Inferior parietal cortex (tissue), 1 donor: ENCODE data around the gene GPR161.
"Not testable (repeated sequence)": the region's sequence is repeated elsewhere in the genome, so short reads cannot be mapped to it uniquely, and the experiment has no call there.

Source experiments
- DNase-seq: peaks from one replicate; pipeline ENCODE4 v3.0.0-alpha.2; 2016; ENCODE audit errors: extremely low spot score

Gene GPR161

GRCh38 chr1:168087696-168088095 lies 49.0 kb downstream of the GPR161 start:
- DNase-seq: no peak

GRCh38 chr1:168086438-168086837 lies 50.3 kb downstream of the GPR161 start:
- DNase-seq: no peak

- no peak for DNase-seq
Measured at GRCh38 chr1:168085401-168085872, 51.3 kb downstream of the GPR161 start.

DNA sequence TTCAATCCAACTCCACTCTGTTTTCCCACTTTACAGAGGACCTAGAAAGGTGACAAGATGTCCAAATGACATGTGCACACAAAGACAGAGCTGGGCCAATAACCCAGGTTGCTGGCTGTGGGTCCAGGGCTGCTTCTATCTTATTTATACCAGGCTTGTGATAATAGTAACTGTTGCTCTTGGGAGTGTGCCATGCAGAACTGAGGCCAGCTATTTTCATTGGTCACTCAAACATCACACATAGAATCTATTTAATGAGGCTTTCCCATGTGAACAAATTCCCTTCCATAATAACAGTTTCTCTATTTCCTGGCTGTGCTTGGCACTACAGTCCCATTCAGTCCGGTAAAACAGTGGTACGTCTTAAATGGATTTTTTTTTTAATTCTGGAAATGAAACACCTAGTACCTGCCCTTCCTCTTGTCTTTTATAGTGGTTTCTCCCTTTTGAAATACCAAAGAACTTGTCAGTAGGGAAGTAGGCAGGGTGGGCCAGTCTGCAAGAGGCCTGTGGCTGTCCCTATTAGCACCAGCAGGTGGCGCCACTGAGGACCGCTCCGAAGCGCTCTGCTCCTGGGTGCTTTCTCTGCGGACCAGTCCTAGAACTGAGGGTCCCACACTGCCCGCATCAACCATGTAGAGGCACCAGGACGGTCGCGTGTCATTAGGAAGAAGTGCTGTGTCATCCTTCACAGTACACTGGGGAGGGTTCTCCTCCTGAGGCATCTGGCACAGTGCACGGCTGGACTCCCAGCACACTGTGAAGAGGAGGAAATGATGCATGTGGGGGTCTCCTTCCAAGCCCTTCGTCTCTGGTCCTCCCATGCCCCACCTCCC lies 52.1 kb downstream of the GPR161 start:
- DNase-seq: no peak

- DNase-seq: no peak
Measured at GRCh38 chr1:168083456-168084325, 53.0 kb downstream of the GPR161 start.

DNA sequence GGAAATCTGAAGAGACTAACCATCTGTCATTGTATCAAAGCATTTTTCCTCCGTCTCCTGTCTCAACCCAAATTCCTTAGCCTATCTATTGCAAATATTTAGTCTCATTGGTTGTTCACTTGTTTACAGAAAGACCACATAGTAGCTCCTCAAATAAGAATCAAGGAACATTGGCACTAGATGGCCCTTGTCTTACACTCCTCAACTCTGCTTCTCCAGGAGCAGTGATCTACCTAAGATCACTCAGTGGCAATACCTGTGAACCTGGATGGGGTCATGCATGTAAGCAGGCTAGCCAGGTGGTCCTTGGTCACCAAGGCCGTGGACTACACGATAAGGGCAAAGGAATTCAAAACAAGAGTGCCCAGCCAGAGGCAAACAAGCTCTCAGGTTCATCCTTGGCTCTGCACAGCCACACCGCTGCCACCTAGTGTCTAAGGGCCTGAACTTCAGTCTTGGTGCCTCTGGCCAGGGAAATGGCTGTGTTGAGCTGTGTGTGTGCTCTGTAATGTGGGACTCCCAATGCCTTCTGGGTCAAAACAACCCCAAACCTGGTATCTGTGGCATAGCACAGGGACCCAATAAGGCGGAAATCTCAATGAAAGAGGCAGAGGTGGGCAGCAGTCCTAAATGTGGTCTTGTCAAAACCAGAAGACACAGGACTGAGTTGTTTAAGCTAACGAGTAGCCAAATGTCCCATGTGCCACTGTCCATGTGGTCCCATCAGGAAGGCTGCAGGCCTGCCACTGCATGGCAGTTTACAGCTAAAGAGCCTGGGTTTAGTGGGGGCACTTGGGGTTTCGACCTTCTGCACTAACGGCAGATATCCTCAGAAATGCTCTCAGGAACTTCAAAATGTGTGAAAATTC lies 54.5 kb downstream of the GPR161 start:
- DNase-seq: peak; percentile 87

DNA sequence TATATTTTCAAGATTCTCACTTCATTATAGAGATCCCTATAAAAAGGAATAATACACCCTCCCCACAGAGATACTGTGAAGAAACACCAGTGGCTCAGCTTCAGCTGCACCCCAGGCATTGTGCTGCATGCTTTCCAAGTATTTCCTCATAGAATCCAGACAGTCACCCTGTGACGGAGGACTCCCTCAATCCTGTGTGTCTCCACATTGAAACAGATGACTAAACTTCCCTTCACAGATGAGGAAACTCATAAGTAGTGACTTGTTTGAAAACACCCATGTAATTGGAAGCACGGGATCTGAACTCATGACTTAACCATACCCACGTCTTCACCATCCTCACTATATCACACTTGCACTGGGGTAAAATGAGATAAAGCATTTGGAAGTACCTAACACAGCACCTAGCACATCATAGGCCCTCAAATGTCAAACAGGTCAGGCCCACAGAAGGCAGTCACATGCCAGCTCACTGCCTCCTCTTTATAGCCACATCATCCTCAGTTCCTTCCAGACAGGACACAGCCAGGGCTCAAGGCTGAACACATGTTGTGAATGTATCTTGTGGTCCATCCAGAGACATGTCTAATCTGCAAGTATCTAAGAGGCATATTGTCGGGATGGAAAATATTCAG lies 55.2 kb downstream of the GPR161 start:
- no peak for DNase-seq

DNA sequence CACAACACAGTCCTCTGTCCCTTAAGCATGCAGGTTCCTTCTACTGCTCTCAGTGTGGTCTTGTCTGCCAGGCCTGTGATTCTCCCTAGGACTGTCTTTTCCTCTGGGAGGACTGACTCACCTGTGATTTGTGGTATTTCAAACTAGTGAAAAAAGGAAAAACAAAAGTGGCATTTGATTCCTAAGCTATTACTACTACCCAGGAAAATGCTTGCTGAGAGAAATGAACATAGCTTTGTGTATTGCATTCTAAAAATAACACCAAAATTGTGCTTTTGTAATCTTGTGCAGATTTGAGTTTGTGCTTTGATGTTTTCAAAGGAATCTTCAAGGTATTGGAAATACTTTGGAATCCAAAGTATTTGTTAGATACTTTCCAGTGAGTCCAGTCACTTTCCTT lies 57.0 kb downstream of the GPR161 start:
- no peak for DNase-seq

DNA sequence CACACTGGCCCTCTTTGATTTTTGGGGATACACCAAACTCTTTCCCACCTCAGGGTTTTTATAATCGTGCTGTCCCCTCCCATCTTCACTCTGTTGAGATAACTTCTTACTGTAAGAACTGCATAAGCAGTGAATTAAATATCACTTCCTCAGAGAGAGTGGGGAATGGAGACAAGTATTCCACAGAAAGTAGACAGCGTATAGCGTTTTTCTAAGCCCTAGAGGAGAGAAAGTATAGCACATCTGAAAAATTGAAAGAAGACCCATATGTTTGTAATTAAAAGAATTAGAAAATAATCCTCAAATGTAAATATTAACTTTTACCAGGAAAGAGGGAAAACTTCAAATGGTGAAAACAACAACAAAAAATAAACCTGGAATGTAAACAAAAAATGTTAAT lies 67.3 kb downstream of the GPR161 start:
- DNase-seq: no peak

GRCh38 chr1:168065506-168065905 lies 71.2 kb downstream of the GPR161 start:
- no peak for DNase-seq

DNA sequence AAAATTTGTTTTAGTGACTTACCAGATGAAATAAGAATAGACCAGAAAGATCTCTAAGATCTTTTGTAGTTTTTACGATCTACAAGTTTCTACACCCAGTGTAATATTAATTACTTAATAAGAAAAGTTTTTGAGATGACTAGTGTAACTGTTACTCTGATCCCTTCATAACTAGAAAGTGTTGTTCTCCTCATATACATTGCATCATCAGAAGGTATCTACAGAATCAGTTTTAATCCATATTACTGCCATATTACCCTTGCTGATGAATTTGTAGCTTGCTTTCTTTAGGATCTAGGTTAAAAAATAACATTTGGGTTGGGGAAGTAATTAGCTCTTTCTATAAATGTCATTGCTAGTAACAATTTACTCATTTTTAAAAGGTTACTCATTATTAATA lies 72.5 kb downstream of the GPR161 start:
- DNase-seq: no peak

DNA sequence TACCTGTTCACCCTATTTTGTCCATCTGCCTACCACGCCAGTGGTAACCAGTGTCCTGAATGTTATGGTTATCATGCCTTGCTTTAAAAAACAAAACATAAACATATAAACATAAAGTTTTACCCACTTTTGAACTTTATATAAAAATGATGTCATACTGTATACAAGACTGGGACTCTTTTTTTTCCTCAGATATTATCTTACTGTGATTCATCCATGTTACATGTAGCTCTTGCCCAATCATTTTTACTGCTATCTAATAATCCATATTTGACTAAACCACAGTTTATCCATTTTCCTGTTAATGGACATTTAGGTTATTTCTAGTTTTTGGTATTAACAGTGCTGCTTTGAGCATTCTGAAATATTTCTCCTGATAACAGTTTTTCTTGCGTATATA lies 78.8 kb downstream of the GPR161 start:
- no peak for DNase-seq

- DNase-seq: no peak
Measured at GRCh38 chr1:168057355-168057754, 79.4 kb downstream of the GPR161 start.

DNA sequence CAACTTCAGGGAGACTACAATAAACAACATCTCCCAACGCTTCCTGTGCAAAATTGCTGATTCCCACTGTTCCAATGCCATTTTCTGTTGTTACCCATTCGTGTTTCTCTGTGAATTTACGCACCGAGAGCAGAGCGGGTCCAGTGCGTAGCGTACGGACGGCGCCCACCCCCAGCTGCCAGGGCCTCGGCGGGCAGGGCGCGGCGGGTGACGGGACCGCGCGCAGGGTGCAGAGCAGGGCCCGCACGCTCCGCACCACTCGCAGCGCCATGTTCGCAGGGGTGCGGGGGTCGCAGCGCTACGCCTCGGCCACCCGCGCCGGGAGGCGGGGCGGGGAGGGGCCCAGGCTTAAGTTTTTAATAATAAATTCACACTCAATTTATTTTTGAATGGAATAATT lies 80.6 kb downstream of the GPR161 start:
- DNase-seq: not testable (repeated sequence)

DNA sequence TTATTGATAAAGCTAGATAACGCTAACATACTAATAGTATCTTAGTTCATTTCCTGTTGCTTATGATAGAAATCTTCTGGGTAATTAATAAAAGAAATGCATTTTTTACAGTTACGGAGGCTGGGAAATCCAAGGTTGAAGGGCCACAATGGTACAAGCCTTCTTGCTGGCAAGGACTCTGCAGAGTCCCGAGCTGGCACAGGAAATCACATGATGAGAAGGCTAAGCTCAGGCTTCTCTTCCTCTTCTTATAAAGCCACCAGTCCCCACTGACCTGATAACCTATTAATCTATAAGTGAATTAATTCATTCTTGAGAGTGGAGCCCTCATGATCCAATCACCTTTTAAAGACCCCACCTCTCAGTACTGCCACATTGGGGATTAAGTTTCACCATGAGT lies 82.6 kb downstream of the GPR161 start:
- DNase-seq: no peak

DNA sequence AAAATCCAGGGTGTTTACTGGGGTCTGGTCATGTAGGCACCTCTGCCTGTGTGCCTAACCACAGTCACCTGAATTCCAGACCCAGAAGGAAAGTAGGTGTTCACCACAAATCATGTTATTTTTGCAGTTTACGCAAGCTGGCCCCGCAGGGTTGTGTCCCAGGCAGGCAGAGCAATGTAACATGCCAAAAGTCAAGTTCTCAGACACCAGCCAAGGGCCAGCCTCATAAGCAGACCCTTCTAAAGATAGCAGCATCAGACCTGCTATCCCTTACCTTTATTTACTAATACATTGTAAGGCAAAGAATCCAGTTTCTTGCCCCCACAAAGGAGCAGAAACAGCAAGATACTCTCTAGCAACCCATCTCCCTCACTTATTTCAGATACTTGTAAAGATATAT lies 83.0 kb downstream of the GPR161 start:
- DNase-seq: no peak

- DNase-seq: no peak
Measured at GRCh38 chr1:168050880-168051279, 85.8 kb downstream of the GPR161 start.

DNA sequence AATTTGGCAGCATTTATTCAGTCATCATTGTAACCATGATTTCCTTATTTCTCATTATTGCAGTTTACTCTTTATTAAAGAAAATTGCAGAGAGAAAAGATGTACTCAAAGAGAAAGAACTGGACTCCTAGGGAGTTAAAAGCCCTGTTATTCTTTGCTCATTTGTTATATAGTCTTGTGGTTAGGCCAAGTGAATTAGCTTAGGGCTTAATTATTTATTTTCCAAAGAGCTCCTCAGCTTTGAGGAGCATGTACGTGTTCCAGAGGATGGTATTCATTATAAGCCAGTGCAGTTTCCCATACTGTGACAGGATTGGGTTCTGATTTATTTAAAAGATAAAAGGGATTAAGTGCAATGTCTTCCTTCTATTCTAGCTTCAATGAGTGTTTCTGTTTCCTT lies 86.4 kb downstream of the GPR161 start:
- no peak for DNase-seq

DNA sequence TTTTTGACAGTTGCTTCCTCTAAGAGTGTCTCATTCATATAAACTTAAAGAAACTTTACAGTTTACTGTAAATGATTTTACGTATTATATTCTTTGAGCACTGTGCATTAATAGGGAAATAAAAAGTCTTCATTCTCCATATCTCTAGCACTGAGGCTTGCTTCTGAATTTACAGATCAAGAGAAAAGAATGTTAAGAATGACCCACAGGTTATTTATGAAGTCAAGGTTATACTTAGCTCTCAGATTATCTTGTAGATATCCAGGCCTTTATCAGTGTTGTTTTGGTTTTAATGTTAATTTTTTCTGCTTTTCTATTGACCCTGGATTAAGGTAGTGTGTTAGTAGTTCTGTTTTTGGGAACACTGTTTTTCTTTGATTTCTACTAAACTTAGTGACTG lies 91.4 kb downstream of the GPR161 start:
- no peak for DNase-seq

DNA sequence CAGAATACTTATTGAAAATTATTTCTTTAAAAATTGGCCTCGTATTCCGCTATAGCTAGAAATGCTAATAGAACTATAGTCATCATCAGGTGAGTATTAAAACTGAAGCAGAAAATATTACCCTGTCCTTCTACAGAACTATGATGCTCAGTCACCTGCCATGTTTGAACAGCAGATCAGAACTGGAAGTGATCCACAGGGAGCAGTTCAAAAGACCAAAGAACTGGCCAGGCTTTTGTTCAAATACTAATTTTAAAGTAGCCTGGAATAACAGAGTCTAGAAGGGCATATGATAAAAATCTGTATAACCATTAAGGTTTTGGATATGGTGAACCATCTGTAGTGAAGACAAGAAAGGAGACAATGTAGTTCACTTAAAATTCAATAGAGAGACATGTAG lies 94.4 kb downstream of the GPR161 start:
- no peak for DNase-seq

DNA sequence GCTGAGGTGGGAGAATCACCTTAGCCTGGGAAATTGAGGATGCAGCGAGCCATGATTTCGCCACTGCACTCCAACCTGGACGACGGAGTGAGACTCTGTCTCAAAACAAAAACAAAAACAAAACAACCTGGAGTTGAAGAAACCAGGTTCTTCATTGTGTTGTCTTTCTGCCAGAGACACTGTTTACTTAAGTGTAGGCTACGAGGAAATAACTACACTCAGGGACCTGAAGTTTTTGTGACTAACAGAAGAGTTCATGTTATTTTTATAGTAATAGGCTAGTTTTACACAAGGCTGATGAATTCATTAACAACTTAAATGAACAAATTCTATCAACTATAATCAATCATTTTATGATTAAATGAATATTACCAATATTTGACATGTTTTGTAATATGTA lies 101.4 kb downstream of the GPR161 start:
- no peak for DNase-seq
